ENCODE data around the gene UBAC1.

DNA sequence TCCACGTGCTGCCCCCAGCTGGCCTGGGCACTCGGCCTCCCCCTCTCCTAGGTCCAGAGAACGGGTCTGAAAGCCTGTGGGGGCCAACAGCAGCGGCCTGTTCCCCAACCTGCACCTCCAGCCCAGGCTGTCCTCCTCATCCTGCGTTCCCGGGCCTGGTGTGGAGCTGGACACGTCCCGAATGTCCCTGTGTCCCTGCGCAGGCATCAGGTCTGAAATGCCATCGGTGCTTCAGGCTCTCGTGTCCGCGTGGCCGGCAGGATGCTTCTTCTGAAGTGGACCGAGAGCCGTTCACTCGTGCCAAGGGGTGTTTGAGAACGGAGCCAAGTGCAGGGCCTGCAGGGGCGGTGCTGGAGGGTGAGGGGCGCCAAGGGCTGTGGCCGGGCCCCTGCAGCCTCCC lies 24.7 kb upstream of the UBAC1 start:
- TF ChIP-seq POLR2AphosphoS5 (IDR thresholded peaks at IDR 0.05; ENCODE audit: borderline replicate concordance, low read depth, low read length), result no peak
- no peak for TF ChIP-seq EZH2 (IDR thresholded peaks at IDR 0.05)
- no peak for TF ChIP-seq FOXP2 (optimal IDR thresholded peaks at IDR 0.05; ENCODE audit: control extremely low read depth, extremely low read length, insufficient read depth)

Measured in SK-N-MC (cell line).